C4-2B (cell line): Measurements from ENCODE around the gene CTNNA3.

ENCODE experiments used
- CTCF ChIP-seq: fragments of 450-650 bp; conservative IDR thresholded peaks from 2 replicates; pipeline ENCODE4 v1.5.1; 2017; ENCODE audit warnings: mild to moderate bottlenecking
- ZFX ChIP-seq: fragments of 450-650 bp; IDR thresholded peaks from 2 replicates; pipeline ENCODE4 v1.6.1; 2017

- TF ChIP-seq CTCF (no peak), ZFX (no peak)
These were observed 649.5 kb downstream of the CTNNA3 start for GRCh38 chr10:67046507-67046906.
